Effector memory CD8-positive, alpha-beta T cell (primary cell): ENCODE data around the gene TRAPPC3L.
A peak's percentile ranks its signal among the peaks of the same experiment; 100 is the strongest.

Experiments used
- ATAC-seq: fragments of 150-1000 bp; cut with Tn5 transposase; replicated peaks from 2 replicates; pipeline ENCODE4 v1.10.0; 2021; ENCODE audit warnings: mild to moderate bottlenecking, moderate library complexity
- DNase-seq, 3 experiments: peaks; one replicate each; pipeline ENCODE4 v3.0.0; 2021
- H3K27ac Mint-ChIP-seq, 2 donors: one replicate each; pipeline ENCODE4 v1.8.0; 2022; ENCODE audit warnings: mild to moderate bottlenecking in 2 of 2, mixed read lengths in 2 of 2, moderate library complexity in 2 of 2
- H3K27me3 Mint-ChIP-seq, 2 donors: one replicate each; pipeline ENCODE4 v1.8.0; 2022; ENCODE audit warnings: mixed read lengths in 2 of 2
- H3K36me3 Mint-ChIP-seq: one replicate; pipeline ENCODE4 v1.8.0; 2022; ENCODE audit warnings: mild to moderate bottlenecking, moderate library complexity, mixed read lengths; ENCODE audit not compliant: insufficient read depth
- H3K4me1 Mint-ChIP-seq, 2 donors: one replicate each; pipeline ENCODE4 v1.8.0; 2022; ENCODE audit warnings: low read depth in 2 of 2, mixed read lengths in 2 of 2
- H3K4me3 Mint-ChIP-seq, 2 donors: one replicate each; pipeline ENCODE4 v1.8.0; 2022; ENCODE audit warnings: mild to moderate bottlenecking in 2 of 2, mixed read lengths in 2 of 2, moderate library complexity in 2 of 2
- H3K9me3 Mint-ChIP-seq, 2 donors: one replicate each; pipeline ENCODE4 v1.8.0; 2022; ENCODE audit warnings: mixed read lengths in 2 of 2

TRAPPC3L gene

GRCh38 chr6:116492331-116493067 is 53.0 kb downstream of the TRAPPC3L start:
- Mint-ChIP-seq H3K4me1 (no peaks in the 10 kb centered on the region), H3K27ac (no peak overlapping the region), H3K9me3 (peaks cover 4 to 6% of the 10 kb centered on the region in 2 donors), H3K27me3 (peaks cover 20 to 63% of the 10 kb centered on the region in 2 donors), H3K4me3 (no peak overlapping the region), H3K36me3 (no peaks in the 10 kb centered on the region)
- DNase-seq, result no peak
- no peak for ATAC-seq

GRCh38 chr6:116491610-116492330 is 53.7 kb downstream of the TRAPPC3L start:
- H3K27me3 Mint-ChIP-seq, result peaks cover 20 to 65% of the 10 kb centered on the region in 2 donors
- DNase-seq (no peak), ATAC-seq (no peak)
- no peak overlapping the region for H3K27ac Mint-ChIP-seq
- H3K9me3 Mint-ChIP-seq, result peaks cover 4 to 6% of the 10 kb centered on the region in 2 donors
- H3K4me3 Mint-ChIP-seq, result no peak overlapping the region
- H3K36me3 Mint-ChIP-seq, result no peaks in the 10 kb centered on the region
- H3K4me1 Mint-ChIP-seq, result no peaks in the 10 kb centered on the region

GRCh38 chr6:116485559-116486184 is 59.8 kb downstream of the TRAPPC3L start:
- Mint-ChIP-seq H3K36me3 (no peaks in the 10 kb centered on the region), H3K27me3 (peaks cover 27 to 68% of the 10 kb centered on the region in 2 donors), H3K4me3 (no peak overlapping the region), H3K27ac (no peak overlapping the region), H3K9me3 (no peaks in the 10 kb centered on the region), H3K4me1 (no peaks in the 10 kb centered on the region)
- no peak for DNase-seq
- no peak for ATAC-seq

- Mint-ChIP-seq H3K4me3 (no peak overlapping the region), H3K27me3 (peaks cover 16 to 47% of the 10 kb centered on the region in 2 donors), H3K36me3 (no peaks in the 10 kb centered on the region), H3K9me3 (no peaks in the 10 kb centered on the region), H3K4me1 (no peaks in the 10 kb centered on the region), H3K27ac (no peak overlapping the region)
- ATAC-seq (no peak), DNase-seq (no peak)
These were observed 61.9 kb downstream of the TRAPPC3L start for GRCh38 chr6:116483616-116484015.

- Mint-ChIP-seq H3K36me3 (no peaks in the 10 kb centered on the region), H3K27me3 (peaks cover 16 to 42% of the 10 kb centered on the region in 2 donors), H3K9me3 (no peaks in the 10 kb centered on the region), H3K4me3 (no peak overlapping the region), H3K4me1 (no peaks in the 10 kb centered on the region), H3K27ac (no peak overlapping the region)
- DNase-seq (no peak), ATAC-seq (no peak)
These were observed 62.7 kb downstream of the TRAPPC3L start for GRCh38 chr6:116482780-116483179.

GRCh38 chr6:116476002-116476678 is 69.3 kb downstream of the TRAPPC3L start:
- DNase-seq (peak in 2 of 3 experiments; percentile 5 to 11), ATAC-seq (peak; percentile 97)
- Mint-ChIP-seq H3K9me3 (no peaks in the 10 kb centered on the region), H3K4me3 (peak overlapping the region; percentile 77 to 79), H3K4me1 (peaks cover 20 to 27% of the 10 kb centered on the region in 2 donors), H3K36me3 (no peaks in the 10 kb centered on the region), H3K27me3 (no peaks in the 10 kb centered on the region), H3K27ac (peak overlapping the region; percentile 89 to 90)

GRCh38 chr6:116475141-116475540 is 70.3 kb downstream of the TRAPPC3L start:
- Mint-ChIP-seq H3K36me3 (no peaks in the 10 kb centered on the region), H3K27ac (peak overlapping the region; percentile 89 to 90)
- no peak for ATAC-seq

GRCh38 chr6:116472706-116473105 is 72.8 kb downstream of the TRAPPC3L start:
- no peaks in the 10 kb centered on the region for H3K36me3 Mint-ChIP-seq
- no peaks in the 10 kb centered on the region for H3K27me3 Mint-ChIP-seq
- DNase-seq (no peak), ATAC-seq (no peak)
- H3K4me3 Mint-ChIP-seq, result no peak overlapping the region
- peaks cover 20 to 27% of the 10 kb centered on the region in 2 donors for H3K4me1 Mint-ChIP-seq
- H3K27ac Mint-ChIP-seq, result no peak overlapping the region
- H3K9me3 Mint-ChIP-seq, result no peaks in the 10 kb centered on the region

More at GRCh38 chr6:116475141-116475540, 70.3 kb downstream of the TRAPPC3L start:
- peak overlapping the region; percentile 77 to 79 for H3K4me3 Mint-ChIP-seq
- no peaks in the 10 kb centered on the region for H3K9me3 Mint-ChIP-seq
- peaks cover 20 to 27% of the 10 kb centered on the region in 2 donors for H3K4me1 Mint-ChIP-seq
- H3K27me3 Mint-ChIP-seq, result no peaks in the 10 kb centered on the region
- no peak for DNase-seq

GRCh38 chr6:116471531-116471930 is 74.0 kb downstream of the TRAPPC3L start:
- Mint-ChIP-seq H3K4me3 (no peak overlapping the region), H3K4me1 (peaks cover 17 to 23% of the 10 kb centered on the region in 2 donors), H3K36me3 (no peaks in the 10 kb centered on the region), H3K27me3 (no peaks in the 10 kb centered on the region), H3K27ac (no peak overlapping the region), H3K9me3 (no peaks in the 10 kb centered on the region)
- ATAC-seq, result no peak
- no peak for DNase-seq

GRCh38 chr6:116468293-116468692 is 77.2 kb downstream of the TRAPPC3L start:
- H3K36me3 Mint-ChIP-seq, result no peaks in the 10 kb centered on the region
- H3K27ac Mint-ChIP-seq, result no peak overlapping the region
- H3K4me1 Mint-ChIP-seq, result peaks cover 1 to 3% of the 10 kb centered on the region in 2 donors
- DNase-seq (no peak), ATAC-seq (no peak)
- H3K9me3 Mint-ChIP-seq, result no peaks in the 10 kb centered on the region
- H3K27me3 Mint-ChIP-seq, result peaks cover 0 to 10% of the 10 kb centered on the region in 2 donors
- no peak overlapping the region for H3K4me3 Mint-ChIP-seq

GRCh38 chr6:116467514-116467913 is 78.0 kb downstream of the TRAPPC3L start:
- no peak for DNase-seq
- no peak overlapping the region for H3K27ac Mint-ChIP-seq

GRCh38 chr6:116467096-116467495 is 78.4 kb downstream of the TRAPPC3L start:
- DNase-seq (no peak), ATAC-seq (no peak)
- no peak overlapping the region for H3K4me3 Mint-ChIP-seq
- peaks cover 0 to 15% of the 10 kb centered on the region in 2 donors for H3K27me3 Mint-ChIP-seq
- H3K9me3 Mint-ChIP-seq, result no peaks in the 10 kb centered on the region
- no peaks in the 10 kb centered on the region for H3K36me3 Mint-ChIP-seq
- peaks cover 1 to 8% of the 10 kb centered on the region in 2 donors for H3K4me1 Mint-ChIP-seq
- no peak overlapping the region for H3K27ac Mint-ChIP-seq

More at GRCh38 chr6:116467514-116467913, 78.0 kb downstream of the TRAPPC3L start:
- Mint-ChIP-seq H3K27me3 (peaks cover 0 to 15% of the 10 kb centered on the region in 2 donors), H3K36me3 (no peaks in the 10 kb centered on the region), H3K9me3 (no peaks in the 10 kb centered on the region), H3K4me3 (no peak overlapping the region), H3K4me1 (peaks cover 1 to 6% of the 10 kb centered on the region in 2 donors)
- no peak for ATAC-seq

- no peak overlapping the region for H3K4me3 Mint-ChIP-seq
These were observed 80.2 kb downstream of the TRAPPC3L start for GRCh38 chr6:116465246-116465645.

More at GRCh38 chr6:116465246-116465645, 80.2 kb downstream of the TRAPPC3L start:
- Mint-ChIP-seq H3K36me3 (peaks cover 5% of the 10 kb centered on the region), H3K9me3 (no peaks in the 10 kb centered on the region), H3K27ac (no peak overlapping the region), H3K27me3 (peaks cover 0 to 24% of the 10 kb centered on the region in 2 donors), H3K4me1 (peaks cover 7 to 18% of the 10 kb centered on the region in 2 donors)
- no peak for DNase-seq
- ATAC-seq, result no peak
